ENCODE results near the gene PRKN. TPM values are rescaled to one million over a fixed set of nuclear protein-coding genes. Genes with fewer than 3 reads are reported as not detected.

PRKN gene
- total and polyA plus RNA-seq, 8 donors, result 0.82 to 7.2 (median 2.9) TPM

DNA sequence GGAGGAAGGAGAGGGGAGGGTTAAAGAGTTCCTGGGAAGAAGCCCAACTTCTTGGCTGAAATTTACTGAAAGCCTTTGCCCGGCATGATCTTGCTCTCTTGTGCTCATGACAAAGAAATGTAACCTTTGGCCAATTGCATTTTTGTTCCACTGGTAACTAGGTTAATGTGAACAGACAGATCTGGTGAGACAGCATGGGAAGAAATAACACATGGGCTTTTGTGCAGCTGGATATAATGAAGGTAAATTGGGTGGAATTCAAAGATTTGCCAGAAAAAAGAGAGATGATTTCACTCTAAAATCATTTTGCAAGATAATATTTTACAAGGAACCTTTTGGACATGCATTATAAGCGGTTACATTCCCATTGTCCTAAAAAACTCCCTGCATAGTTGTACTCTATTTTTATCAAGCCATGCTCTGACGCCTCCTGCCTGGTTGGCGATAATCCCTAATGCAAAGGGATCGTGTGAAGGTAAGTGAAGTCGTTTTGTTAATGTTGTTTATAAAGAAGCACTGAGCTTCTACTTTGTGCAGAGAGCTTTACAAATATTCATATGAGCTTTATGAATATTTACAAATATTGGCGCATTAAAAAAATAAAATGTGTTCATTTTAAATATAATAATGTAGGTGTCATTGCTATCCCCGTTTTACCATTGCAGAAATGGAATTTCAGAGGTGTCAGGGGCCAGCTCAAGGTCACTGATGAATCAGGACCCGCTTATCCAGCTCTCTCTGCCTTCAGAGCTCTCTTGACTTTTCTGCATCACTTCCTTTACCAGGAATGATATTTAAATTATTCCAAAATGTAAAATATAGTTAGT, 1292.4 kb downstream of the PRKN start:
- DNase-seq, result peak in 3 of 6 donors; percentile 57 to 70 (median 64)
- H3K27me3 ChIP-seq, result no peaks in the 10 kb centered on the region
- TF ChIP-seq, protein P1, sequence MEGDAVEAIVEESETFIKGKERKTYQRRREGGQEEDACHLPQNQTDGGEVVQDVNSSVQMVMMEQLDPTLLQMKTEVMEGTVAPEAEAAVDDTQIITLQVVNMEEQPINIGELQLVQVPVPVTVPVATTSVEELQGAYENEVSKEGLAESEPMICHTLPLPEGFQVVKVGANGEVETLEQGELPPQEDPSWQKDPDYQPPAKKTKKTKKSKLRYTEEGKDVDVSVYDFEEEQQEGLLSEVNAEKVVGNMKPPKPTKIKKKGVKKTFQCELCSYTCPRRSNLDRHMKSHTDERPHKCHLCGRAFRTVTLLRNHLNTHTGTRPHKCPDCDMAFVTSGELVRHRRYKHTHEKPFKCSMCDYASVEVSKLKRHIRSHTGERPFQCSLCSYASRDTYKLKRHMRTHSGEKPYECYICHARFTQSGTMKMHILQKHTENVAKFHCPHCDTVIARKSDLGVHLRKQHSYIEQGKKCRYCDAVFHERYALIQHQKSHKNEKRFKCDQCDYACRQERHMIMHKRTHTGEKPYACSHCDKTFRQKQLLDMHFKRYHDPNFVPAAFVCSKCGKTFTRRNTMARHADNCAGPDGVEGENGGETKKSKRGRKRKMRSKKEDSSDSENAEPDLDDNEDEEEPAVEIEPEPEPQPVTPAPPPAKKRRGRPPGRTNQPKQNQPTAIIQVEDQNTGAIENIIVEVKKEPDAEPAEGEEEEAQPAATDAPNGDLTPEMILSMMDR (IDR thresholded peaks at IDR 0.05), result no peak
- peak overlapping the region in 2 of 4 donors; percentile 2 to 27 for H3K4me3 ChIP-seq
- intact Hi-C loops (cut with DNase I), result no loop called here
- FAIRE-seq, result peak; percentile 81
- peak overlapping the region; percentile 23 to 85 (median 75) for H3K27ac ChIP-seq
- 10 to 16% methylated on average over 9 of the region's 9 CpGs for WGBS, 2 donors
- peak; percentile 91 to 95 (median 92) for ATAC-seq
- no peaks in the 10 kb centered on the region for H3K36me3 ChIP-seq
- peaks cover 5 to 13% (median 12%) of the 10 kb centered on the region in 3 donors for H3K4me1 ChIP-seq
- no peaks in the 10 kb centered on the region for H3K9me3 ChIP-seq

DNA sequence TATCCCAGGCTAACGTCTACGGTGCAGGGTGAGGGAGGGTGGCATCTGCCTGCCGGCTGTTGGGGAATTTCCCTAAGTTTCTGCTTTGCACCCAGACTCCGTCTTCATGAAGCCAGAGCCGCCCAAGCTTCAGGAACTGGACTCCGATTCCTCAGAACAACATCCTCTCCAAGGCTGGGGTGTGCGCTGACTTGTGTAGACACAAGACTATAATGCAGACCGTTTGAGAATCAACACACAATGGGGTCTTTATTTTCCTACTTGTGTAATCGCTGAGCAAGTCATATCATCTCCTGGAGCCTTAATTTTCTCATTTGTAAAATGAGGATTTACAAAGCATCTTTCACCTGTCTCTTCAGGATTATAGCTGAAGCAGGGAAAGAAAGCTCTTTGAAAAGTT, 1293.2 kb downstream of the PRKN start:
- TF ChIP-seq, protein P1 (IDR thresholded peaks at IDR 0.05), result no peak
- peak overlapping the region; percentile 23 to 85 (median 75) for H3K27ac ChIP-seq
- ATAC-seq, result peak; percentile 35 to 62 (median 44)

DNA sequence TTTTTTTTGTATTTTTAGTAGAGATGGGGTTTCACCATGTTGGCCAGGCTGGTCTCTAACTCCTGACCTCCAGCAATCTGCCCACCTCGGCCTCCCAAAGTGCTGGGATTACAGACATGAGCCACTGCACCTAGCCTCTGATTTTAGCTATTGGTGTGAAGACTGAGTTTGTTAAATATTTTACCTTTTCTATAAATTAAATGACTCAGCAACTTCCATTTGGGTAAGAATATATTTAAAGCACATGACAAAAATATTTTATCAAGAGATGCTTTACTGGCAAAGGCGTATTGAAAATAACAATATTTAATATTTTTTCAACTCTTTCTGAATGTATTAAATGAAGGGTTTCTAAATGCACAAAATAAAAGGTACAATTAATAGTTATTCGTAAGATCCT, 1295.0 kb downstream of the PRKN start:
- 97 to 98% methylated on average over 3 of the region's 3 CpGs for WGBS, 2 donors
- H3K9me3 ChIP-seq, result no peaks in the 10 kb centered on the region
- DNase-seq, result no peak
- no peaks in the 10 kb centered on the region for H3K27me3 ChIP-seq
- H3K36me3 ChIP-seq, result no peaks in the 10 kb centered on the region
- H3K27ac ChIP-seq, result no peak overlapping the region
- H3K4me1 ChIP-seq, result peaks cover 5 to 13% (median 12%) of the 10 kb centered on the region in 3 donors
- no peak for ATAC-seq
- FAIRE-seq, result no peak
- TF ChIP-seq, protein P1 (IDR thresholded peaks at IDR 0.05), result no peak
- no peak overlapping the region for H3K4me3 ChIP-seq
- intact Hi-C loops (cut with DNase I), result no loop called here

More for the DNA sequence above, 1293.2 kb downstream of the PRKN start:
- H3K4me1 ChIP-seq, result peaks cover 5 to 13% (median 12%) of the 10 kb centered on the region in 3 donors
- no peak for FAIRE-seq
- peak overlapping the region in 2 of 4 donors; percentile 2 to 27 for H3K4me3 ChIP-seq
- H3K36me3 ChIP-seq, result no peaks in the 10 kb centered on the region
- H3K27me3 ChIP-seq, result no peaks in the 10 kb centered on the region
- H3K9me3 ChIP-seq, result no peaks in the 10 kb centered on the region
- WGBS, 2 donors, result 12% methylated on average over 9 of the region's 9 CpGs
- DNase-seq, result peak in 1 of 6 donors; percentile 40
- intact Hi-C loops (cut with DNase I), result no loop called here

DNA sequence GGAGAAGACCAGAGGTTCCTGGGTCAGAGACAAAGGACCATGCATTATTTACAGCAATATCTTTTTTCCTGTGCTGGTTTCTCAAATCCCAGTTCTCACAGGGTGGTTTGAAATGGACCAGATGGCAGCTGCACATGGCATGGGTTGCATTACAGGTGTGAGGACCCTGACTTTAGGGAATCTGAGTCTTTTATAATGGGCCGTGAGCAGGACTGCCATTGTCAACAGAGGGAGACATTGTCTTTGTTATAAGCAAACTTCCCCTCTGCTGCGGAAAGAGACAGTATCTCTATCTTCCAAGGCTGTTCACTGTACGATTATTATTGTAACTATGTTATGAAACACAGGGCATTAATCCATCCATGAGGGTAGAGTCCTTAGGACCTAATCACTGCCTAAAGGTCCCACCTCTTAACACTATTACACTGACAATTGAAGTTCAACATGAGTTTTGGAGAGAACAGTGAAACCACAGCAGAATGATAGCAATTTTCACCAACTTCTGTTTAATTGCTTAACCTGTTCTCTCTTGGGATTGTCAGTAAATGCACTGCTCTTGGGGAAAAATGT, 1297.6 kb downstream of the PRKN start:
- H3K4me1 ChIP-seq, result peaks cover 0 to 7% (median 5%) of the 10 kb centered on the region in 3 donors
- FAIRE-seq, result no peak
- no peaks in the 10 kb centered on the region for H3K9me3 ChIP-seq
- WGBS, 2 donors, result 67% methylated on average over 3 of the region's 3 CpGs
- no peaks in the 10 kb centered on the region for H3K36me3 ChIP-seq
- H3K4me3 ChIP-seq, result no peak overlapping the region
- DNase-seq, result no peak
- no peak for ATAC-seq
- TF ChIP-seq, protein P1 (IDR thresholded peaks at IDR 0.05), result no peak
- intact Hi-C loops (cut with DNase I), result loop anchor here in 1 of 3 donors (10.0 kb wide), 1 partner anchor 265 kb away; no protein-coding TSS in a partner anchor
- H3K27me3 ChIP-seq, result no peaks in the 10 kb centered on the region
- H3K27ac ChIP-seq, result no peak overlapping the region

Measured in pancreas (tissue), 10 donors.